Fibroblast of lung (primary cell): Measurements from ENCODE around the gene FNTB. TPM values are rescaled to one million over a fixed set of nuclear protein-coding genes. Genes with fewer than 3 reads are reported as not detected.
"Not testable (repeated sequence)": the region's sequence is repeated elsewhere in the genome, so short reads cannot be mapped to it uniquely, and the experiment has no call there.

Experiments used
- DNase-seq, 2 donors: peaks; one replicate each; pipeline versions ENCODE4 v3.0.0 to v3.0.0-alpha.2; 2010; ENCODE audit warnings: low read depth in 2 of 2
- H2AFZ ChIP-seq: 2 replicates; pipeline ENCODE4 v1.5.1; 2012; ENCODE audit warnings: low read length, control low read depth, inconsistent platforms
- H3K27ac ChIP-seq: 2 replicates; pipeline ENCODE4 v1.5.1; 2011; ENCODE audit warnings: low read length, control low read depth; ENCODE audit not compliant: insufficient read depth
- H3K27me3 ChIP-seq: 2 replicates; pipeline ENCODE4 v1.5.1; 2011; ENCODE audit warnings: mild to moderate bottlenecking, low read length; ENCODE audit not compliant: control insufficient read depth, insufficient read depth
- H3K36me3 ChIP-seq: 2 replicates; pipeline ENCODE4 v1.5.1; 2011; ENCODE audit warnings: low read length; ENCODE audit not compliant: control insufficient read depth, insufficient read depth
- H3K4me1 ChIP-seq: 2 replicates; pipeline ENCODE4 v1.5.1; 2011; ENCODE audit warnings: low read length; ENCODE audit not compliant: control insufficient read depth, insufficient read depth; ENCODE audit errors: extremely low read depth
- H3K4me2 ChIP-seq: 2 replicates; pipeline ENCODE4 v1.5.1; 2011; ENCODE audit warnings: low read length, control low read depth; ENCODE audit not compliant: insufficient read depth; ENCODE audit errors: extremely low read depth
- H3K4me3 ChIP-seq, 4 experiments: fragments of 200-600 bp in 1 of 4; sonication (generic) in 1 of 4; replicated peaks in 1 of 4; 2 replicates each; pipeline ENCODE4 v1.5.1; 2011 to 2016; ENCODE audit warnings: low read length in 4 of 4, low read depth in 3 of 4, mild to moderate bottlenecking in 3 of 4, control low read depth in 2 of 4, inconsistent platforms in 1 of 4, mixed read lengths in 1 of 4; ENCODE audit not compliant: insufficient read depth in 1 of 4; ENCODE audit errors: control extremely low read depth in 1 of 4
- H3K79me2 ChIP-seq: 2 replicates; pipeline ENCODE4 v1.5.1; 2012; ENCODE audit warnings: mild to moderate bottlenecking, low read length, inconsistent platforms; ENCODE audit not compliant: control insufficient read depth, insufficient read depth
- H3K9ac ChIP-seq: 2 replicates; pipeline ENCODE4 v1.5.1; 2011; ENCODE audit warnings: mild to moderate bottlenecking, low read length, control low read depth; ENCODE audit not compliant: insufficient read depth
- H3K9me3 ChIP-seq: 2 replicates; pipeline ENCODE4 v1.5.1; 2012; ENCODE audit warnings: low read depth, low read length; ENCODE audit not compliant: control insufficient read depth, insufficient read depth
- H4K20me1 ChIP-seq: 2 replicates; pipeline ENCODE4 v1.5.1; 2011; ENCODE audit warnings: low read length; ENCODE audit not compliant: control insufficient read depth, insufficient read depth; ENCODE audit errors: extremely low read depth
- EZH2 ChIP-seq: IDR thresholded peaks from 2 replicates; pipeline ENCODE4 v1.5.1; 2012; ENCODE audit warnings: low read length, control low read depth, mild to moderate bottlenecking; ENCODE audit errors: missing control alignments
- polyA plus RNA-seq, 2 donors: library from polyadenylated mRNA; depleted of rRNA in 1 of 2; stranded (reverse) in 1 of 2; unstranded in 1 of 2; fragments of >200 nt; gene quantifications; 2 replicates each; pipeline ENCODE4 v1.2.1, GENCODE V29; 2011 to 2012; ENCODE audit warnings: missing spikeins in 1 of 2
- total RNA-seq: library from RNA; depleted of rRNA; stranded (reverse); fragments of >200 nt; gene quantifications from 2 replicates; pipeline ENCODE4 v1.2.1, GENCODE V29; 2014
- TF ChIP-seq, protein P1 (sequence below), 2 donors: IDR thresholded peaks in 1 of 2; conservative IDR thresholded peaks in 1 of 2; 1 replicate in 1 of 2; 2 replicates in 1 of 2; pipeline ENCODE4 v1.5.1; 2011 to 2012; ENCODE audit warnings: low read length in 2 of 2, control low read depth in 1 of 2, inconsistent platforms in 1 of 2, low read depth in 1 of 2, mild to moderate bottlenecking in 1 of 2

The FNTB gene
- total and polyA plus RNA-seq, 2 donors (not counting 1 experiment from before 2014, with no cell fraction given): 8.8 to 13.2 TPM

DNA sequence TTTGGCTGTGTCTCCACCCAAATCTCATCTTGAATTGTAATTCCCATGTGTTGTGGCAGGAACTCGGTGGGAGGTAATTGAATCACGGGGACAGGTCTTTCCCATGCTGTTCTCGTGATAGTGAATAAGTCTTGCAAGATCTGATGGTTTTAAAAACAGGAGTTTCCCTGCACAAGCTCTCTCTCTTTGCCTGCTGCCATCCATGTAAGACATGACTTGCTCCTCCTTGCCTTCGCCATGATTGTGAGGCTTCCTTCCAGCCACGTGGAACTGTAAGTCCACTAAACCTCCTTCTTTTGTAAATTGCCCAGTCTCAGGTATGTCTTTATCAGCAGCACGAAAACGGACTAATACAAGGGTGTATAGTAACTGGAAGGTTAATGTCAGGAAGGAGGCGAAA lies 101.1 kb downstream of the FNTB start:
- not testable (repeated sequence) for DNase-seq, H3K9me3 ChIP-seq, H4K20me1 ChIP-seq, H3K4me3 ChIP-seq, H3K4me2 ChIP-seq, H3K79me2 ChIP-seq, H2AFZ ChIP-seq, H3K27ac ChIP-seq, H3K4me1 ChIP-seq, H3K27me3 ChIP-seq, H3K9ac ChIP-seq
- H3K36me3 ChIP-seq: peaks cover 11% of the 10 kb centered on the region

DNA sequence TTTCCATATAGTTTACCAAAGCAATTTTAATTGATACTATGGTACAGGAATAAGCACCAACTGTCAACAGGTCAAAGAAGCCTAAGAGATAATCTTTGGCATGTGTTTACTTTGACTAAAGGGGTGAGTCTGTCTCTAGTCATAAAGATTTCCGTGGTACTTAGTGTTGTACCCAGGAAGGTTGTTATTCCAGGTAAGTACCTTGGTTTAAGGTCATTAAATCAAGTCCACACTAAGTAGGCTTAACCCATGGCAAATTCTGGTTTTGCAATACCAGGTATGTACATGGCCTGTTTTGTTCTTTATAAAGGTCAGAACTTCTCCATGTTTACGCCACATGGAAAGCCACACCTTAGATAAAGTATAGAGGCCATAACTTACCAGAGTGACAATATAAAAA lies 105.7 kb downstream of the FNTB start:
- Histone ChIP-seq H3K9me3 (no peaks in the 10 kb centered on the region), H3K9ac (no peak overlapping the region), H3K4me1 (peaks cover 5% of the 10 kb centered on the region), H4K20me1 (no peaks in the 10 kb centered on the region), H3K27me3 (no peaks in the 10 kb centered on the region), H3K4me3 (no peak overlapping the region), H2AFZ (no peak overlapping the region), H3K4me2 (no peak overlapping the region), H3K36me3 (peaks cover 8% of the 10 kb centered on the region), H3K79me2 (peaks cover 16% of the 10 kb centered on the region), H3K27ac (no peak overlapping the region)
- DNase-seq: no peak
- TF ChIP-seq, protein P1, sequence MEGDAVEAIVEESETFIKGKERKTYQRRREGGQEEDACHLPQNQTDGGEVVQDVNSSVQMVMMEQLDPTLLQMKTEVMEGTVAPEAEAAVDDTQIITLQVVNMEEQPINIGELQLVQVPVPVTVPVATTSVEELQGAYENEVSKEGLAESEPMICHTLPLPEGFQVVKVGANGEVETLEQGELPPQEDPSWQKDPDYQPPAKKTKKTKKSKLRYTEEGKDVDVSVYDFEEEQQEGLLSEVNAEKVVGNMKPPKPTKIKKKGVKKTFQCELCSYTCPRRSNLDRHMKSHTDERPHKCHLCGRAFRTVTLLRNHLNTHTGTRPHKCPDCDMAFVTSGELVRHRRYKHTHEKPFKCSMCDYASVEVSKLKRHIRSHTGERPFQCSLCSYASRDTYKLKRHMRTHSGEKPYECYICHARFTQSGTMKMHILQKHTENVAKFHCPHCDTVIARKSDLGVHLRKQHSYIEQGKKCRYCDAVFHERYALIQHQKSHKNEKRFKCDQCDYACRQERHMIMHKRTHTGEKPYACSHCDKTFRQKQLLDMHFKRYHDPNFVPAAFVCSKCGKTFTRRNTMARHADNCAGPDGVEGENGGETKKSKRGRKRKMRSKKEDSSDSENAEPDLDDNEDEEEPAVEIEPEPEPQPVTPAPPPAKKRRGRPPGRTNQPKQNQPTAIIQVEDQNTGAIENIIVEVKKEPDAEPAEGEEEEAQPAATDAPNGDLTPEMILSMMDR (conservative IDR thresholded peaks at IDR 0.05 in 1 of 2, IDR thresholded peaks at IDR 0.05 in 1 of 2; ENCODE audit: low read depth in 1 of 2, low read length in 2 of 2): no peak
- TF ChIP-seq EZH2: no peak

DNA sequence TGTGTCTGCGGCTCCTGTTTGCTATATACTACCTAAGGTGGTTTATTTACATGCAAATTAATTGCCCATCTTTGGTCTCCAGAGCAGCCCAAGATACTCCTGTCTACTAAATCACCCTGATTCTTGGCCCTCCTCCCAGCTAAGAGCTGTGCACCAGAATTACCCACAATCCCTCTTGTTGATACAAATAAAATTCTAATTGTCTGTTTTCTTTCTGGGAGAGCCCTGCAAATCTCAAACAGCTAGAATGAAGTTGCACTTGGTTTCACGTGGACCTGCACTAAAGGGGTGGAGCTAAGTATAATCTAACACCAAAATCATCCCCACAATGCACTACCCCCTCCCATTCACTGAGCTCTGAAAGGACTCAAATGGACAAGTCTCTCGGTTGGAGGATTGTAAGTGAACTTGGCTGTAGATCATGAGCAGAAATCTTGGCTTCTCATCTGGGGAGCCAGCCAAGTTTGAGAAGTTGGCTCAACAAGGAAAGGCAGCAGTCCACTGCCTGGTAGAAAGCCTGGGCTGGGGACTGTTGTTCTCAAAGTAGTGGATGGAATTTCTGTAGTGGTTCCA lies 109.0 kb downstream of the FNTB start:
- peak; percentile 88 to 89 for DNase-seq
- peaks cover 7% of the 10 kb centered on the region for H3K4me1 ChIP-seq
- H3K27me3 ChIP-seq: no peaks in the 10 kb centered on the region
- no peaks in the 10 kb centered on the region for H3K9me3 ChIP-seq
- H3K36me3 ChIP-seq: peaks cover 6% of the 10 kb centered on the region
- H3K4me3 ChIP-seq: no peak overlapping the region
- H2AFZ ChIP-seq: no peak overlapping the region
- TF ChIP-seq, protein P1 (conservative IDR thresholded peaks at IDR 0.05 in 1 of 2, IDR thresholded peaks at IDR 0.05 in 1 of 2; ENCODE audit: low read depth in 1 of 2, low read length in 2 of 2): no peak
- no peak for TF ChIP-seq EZH2
- H3K27ac ChIP-seq: no peak overlapping the region
- H3K9ac ChIP-seq: no peak overlapping the region
- no peak overlapping the region for H3K4me2 ChIP-seq
- peaks cover 38% of the 10 kb centered on the region for H3K79me2 ChIP-seq
- H4K20me1 ChIP-seq: no peaks in the 10 kb centered on the region
